HG03558 (cell line): ENCODE measurements around the gene CYP2R1.
"Not testable (repeated sequence)": the region's sequence is repeated elsewhere in the genome, so short reads cannot be mapped to it uniquely, and the experiment has no call there.

Source experiments
- ATAC-seq: cut with Tn5 transposase; IDR thresholded peaks from one replicate; pipeline ENCODE4 v1.9.1; 2021; ENCODE audit warnings: moderate number of reproducible peaks; ENCODE audit not compliant: unreplicated experiment; ENCODE audit errors: extremely low read depth

The CYP2R1 gene

DNA sequence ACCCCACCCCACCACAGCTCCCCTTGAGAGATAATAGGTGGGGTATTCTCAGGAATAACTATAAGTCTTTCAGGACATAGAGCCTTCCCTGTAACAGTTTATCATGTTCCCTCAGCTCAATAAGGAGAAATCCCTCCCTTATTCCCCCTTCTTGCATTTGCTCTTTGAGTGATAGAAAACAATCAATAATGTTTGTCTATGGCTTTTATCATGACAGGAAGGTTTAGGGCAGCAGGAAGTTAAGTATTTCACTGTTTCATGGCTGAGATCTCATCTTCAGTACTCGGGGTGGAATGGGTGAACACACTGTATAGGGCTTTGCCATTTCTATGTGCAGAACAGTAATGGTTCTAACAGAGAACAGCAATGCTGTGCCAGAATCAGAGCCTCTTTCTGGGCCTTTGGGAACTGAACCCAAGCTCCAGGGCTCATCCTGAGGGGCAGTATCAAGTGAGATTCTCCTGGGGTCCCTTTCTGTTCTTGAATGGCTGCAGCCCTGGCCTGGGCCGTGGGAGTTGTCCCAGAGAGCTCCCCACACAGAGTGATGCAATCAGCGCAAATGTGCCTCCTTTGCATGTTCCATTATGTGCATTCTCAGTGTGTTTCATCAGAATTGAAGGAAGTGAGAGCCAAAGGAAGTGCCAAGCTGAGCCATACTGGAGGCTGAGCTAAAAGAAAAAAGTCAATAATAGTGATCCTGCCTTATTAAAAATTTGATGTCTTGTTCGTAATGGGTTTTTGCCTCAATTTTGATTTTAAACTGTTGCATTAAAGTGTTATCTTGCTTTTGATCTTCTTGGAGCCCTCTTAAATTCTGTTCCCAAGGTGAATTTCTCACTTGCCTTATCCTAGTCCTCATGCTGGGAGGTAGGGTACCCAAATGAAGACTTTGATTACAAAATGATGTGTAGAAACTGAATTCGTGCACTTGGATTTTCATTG is 2.9 kb upstream of the CYP2R1 start:
- ATAC-seq, result no peak

DNA sequence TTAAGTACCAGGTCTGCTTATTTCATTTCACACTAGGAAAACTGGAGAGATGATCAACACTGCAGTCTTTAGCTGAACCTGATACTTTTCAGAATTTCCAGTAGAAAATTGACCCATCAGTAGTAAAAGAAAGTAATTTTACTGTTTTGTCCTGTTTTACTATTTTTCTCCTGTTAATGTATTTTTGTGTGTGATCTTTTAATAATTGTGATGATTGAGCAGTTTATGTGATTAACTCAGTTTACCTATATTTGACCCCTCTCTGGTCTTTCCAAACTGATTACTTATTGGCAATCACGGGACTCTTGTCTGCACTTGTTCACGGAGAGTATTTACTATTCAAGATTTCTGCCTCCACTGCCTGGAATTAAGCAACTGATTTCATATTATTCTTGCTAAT is 546 bp upstream of the CYP2R1 start:
- ATAC-seq, result no peak

DNA sequence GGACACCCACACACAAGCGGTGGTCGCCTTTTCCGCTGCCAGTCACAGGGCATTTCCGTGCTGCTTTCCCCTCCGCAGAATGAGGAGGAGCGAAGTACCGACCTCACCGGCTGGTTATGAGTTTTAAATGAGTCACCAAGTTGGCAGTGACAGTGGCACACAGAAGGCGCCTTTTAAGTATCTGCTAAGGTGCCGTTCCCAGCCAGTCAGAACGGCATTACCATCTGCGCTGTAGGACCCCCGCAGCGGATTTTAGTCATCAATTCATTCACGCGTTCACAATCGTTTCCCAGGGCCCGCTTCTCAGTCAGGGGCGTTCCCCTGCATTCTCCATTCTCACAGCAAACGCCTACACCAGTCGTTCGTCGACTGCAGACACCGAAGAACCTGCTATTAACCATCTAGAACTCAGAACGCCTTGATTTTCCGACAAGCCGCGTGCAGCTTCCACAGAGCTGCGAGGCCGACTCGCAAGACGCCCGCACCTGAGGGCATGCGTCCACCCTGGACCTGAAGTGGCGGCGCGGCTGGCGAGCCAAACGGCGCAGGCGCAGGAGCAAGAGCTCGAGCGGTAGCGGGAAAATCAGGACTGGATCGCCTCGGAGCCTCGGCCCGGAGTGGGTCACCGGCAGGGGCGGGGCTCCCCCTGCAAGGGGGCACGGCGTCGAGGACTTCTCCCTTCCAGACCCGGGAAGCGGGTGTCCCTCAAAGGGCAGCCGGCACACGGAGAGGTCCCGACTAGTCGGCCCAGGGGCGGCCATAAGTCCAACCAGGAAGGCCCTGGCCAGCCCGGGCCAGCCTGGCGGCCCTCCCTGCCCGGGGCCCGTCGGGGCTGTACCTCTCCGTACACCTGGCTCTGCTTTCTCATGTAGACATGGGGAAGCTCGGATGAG is 642 bp downstream of the CYP2R1 start:
- peak; percentile 36 for ATAC-seq

DNA sequence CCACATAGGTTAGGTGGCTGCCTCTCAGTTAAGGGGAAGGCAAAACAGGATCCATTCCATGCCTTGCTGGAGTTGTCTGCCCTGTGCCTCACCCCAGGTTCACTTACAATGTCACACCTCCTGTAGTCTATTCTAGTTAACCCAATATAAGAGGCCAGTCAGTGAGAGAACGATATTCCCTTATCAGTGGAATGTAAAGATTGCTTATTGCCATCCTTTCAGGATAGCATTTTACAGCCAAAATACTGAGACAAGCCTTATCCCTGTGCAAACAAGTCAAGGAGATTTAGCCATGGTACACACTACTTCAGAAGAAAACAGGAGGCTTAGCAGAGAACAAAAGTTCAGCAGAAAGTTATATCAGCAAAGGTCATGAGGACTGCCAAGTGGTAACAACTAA is 5.5 kb downstream of the CYP2R1 start:
- ATAC-seq, result no peak

DNA sequence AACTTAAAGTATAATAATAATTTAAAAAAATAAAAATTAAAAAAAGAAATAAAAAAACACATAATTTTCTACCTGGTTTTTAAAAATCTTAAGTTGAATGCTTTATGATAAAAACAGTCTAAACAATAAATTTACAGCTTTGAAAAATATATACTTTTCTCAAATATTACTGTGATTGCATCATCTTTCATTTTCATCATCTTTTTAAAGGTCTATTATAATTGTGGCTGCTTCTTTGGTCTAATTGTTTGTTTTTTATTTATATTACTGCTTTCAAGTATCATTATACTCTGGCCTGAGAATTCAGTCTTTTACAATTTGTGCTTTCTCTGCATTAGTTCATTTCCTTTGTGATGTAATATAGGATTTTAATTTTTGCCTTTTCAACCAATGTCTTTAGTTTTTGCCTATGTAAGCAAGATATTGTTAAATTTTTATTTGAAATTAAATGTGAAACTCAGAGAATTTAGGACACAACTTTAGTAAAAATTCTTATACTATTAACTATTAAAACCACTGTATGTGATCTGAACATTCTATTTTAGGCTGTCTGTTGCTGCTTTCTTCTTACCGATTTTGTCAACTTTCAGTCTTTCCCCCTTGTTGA is 7.3 kb downstream of the CYP2R1 start:
- ATAC-seq, result no peak

DNA sequence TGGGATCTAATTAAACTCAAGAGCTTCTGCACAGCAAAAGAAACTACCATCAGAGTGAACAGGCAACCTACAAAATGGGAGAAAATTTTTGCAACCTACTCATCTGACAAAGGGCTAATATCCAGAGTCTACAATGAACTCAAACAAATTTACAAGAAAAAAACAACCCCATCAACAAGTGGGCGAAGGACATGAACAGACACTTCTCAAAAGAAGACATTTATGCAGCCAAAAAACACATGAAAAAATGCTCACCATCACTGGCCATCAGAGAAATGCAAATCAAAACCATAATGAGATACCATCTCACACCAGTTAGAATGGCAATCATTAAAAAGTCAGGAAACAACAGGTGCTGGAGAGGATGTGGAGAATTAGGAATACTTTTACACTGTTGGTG is 8.3 kb downstream of the CYP2R1 start:
- ATAC-seq, result not testable (repeated sequence)

DNA sequence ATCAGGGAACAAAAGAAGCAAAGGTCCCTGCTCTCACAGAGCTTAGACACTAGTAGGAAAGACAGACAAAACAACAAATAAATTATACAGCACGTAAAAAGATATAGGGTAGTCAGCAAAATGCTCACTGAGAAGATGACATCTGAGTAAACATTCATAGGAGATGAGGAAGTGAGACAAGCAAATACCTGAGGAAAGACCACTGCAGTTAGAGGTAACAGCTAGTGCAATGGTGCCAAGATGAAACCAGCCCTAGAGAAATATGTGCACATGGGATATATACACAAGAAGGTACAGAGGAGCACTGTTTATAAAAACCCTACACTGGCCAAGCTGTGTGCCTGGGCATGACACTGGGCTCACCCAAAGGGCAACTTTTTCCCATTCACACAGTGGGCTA is 9.8 kb downstream of the CYP2R1 start:
- ATAC-seq, result no peak

DNA sequence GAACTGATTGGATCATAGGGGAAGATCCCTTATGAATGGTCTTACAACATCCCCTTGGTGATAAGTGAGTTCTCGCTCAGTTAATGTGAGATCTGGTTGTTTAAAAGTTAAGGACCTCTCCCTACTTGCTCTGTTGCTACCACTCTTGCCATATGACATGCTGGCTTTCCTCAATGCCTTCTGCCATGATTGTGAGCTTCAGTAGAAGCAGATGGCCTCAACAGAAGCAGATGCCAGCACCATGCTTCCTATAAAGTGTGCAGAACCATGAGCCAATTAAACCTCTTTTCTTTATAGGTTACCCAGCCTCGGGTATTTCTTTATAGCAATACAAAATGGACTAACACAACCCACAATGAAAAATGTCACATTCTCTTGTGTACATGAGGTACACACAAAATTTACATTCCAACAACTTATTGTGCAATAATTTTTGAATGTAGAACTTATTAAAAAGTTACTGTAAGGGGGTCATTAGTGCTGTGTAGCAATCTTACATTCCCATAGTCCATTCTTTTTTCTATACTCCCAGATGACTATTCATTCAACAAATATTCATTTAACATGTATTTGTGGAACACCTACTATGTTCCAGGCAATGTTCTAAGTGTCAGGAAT is 10.3 kb downstream of the CYP2R1 start:
- ATAC-seq, result no peak

DNA sequence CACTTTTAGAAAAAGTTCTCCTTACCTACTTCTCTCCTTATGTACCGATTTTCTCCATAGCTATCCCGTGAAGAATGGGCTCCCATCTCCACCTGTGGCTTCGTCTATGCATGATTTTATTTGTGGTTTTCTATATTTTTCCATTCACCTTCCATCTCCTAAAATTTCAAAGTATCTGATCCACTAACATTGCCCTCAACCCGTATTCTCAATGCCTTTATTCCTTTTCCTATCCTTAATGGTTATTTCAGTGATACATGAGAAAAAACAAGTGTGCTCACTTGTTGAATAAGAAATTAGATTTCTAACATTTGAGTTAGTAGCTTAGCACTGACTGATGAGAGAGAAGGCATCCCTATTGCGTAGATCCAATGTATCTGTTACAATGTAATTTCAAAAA is 16.9 kb downstream of the CYP2R1 start:
- no peak for ATAC-seq

DNA sequence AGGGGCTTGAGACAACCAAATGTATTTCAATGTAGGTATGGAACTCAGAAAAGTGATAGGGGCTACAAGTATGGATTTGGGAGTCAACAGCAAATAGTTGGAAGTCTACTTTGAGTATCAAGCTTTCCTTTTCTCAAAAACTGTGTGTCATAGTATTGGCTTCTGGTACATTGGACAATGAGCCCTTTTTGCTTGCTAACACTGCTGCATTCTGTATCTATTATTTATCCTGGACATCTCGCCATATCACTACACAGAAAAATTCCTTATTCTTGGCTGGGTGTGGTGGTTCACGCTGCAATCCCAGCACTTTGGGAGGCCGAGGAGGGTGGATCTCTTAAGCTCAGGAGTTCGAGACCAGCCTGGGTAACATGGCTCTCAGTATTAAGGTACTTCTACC is 18.4 kb downstream of the CYP2R1 start:
- ATAC-seq, result no peak

DNA sequence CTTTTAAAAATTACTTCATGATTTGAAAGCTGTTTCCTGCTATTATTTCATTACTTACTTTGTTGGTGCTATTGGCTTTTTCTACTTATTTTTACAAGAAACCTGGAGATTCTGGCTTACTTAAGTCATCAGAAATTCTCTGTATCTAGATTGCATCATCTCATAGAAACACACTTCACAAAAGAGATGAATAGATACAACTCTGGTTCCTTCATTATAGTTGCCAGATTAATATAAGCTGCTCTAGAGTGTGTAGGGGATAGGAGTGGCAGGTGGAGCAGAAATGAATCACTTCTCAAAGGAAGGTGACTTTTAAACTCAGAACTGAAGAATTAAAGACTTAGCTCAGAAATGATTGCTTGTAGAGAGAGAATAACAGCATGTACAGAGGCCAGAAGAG is 20.0 kb downstream of the CYP2R1 start:
- ATAC-seq, result no peak

DNA sequence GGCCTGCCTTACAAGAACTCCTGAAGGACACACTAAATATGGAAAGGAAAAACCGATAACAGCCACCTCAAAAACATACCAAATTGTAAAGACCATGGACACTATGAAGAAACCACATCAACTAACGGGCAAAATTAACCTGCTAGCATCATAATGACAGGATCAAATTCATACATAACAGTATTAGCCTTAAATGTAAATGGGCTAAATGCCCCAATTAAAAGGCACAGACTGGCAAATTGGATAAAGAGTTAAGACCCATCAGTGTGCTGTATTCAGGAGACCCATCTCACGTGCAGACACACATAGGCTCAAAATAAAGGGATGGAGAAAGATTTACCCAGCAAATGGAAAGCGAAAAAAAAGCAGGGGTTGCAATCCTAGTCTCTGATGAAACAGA is 28.3 kb downstream of the CYP2R1 start:
- ATAC-seq, result not testable (repeated sequence)

DNA sequence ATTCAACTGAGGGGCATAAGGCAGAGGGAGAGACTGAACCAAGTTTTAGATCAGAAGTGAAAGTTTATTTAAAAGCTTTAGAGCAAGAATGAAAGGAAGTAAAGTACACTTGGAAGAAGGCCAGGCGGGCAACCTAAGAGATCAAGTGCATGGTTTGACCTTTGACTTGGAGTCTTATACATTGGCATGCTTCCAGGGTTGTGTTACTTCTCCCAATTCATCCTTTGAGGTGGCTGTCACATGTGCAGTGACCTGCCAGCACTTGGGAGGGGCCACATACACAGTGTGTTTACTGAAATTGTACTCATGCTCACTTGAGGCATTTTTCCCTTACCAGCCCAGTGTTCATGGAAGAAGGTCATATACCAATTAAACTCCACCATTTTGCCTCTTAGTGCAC is 30.4 kb downstream of the CYP2R1 start:
- no peak for ATAC-seq

DNA sequence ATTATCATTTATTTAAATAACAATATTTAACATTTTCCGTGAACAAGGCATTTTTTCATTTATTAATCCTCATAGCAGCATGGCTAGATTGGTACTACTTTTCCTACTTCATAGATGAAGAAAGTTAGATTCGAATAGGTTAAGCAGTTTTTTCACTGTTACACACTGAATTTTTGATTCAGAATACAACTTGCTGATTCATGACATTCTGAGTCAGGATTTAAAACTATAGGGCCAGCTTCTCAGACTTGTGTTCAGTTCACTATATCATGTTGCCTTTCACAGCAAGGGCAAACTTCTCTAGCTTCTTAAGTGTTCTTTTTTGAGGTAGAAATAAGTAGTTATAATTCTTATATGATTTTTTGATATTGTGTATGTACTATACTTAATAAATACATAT is 31.5 kb downstream of the CYP2R1 start:
- ATAC-seq, result no peak

DNA sequence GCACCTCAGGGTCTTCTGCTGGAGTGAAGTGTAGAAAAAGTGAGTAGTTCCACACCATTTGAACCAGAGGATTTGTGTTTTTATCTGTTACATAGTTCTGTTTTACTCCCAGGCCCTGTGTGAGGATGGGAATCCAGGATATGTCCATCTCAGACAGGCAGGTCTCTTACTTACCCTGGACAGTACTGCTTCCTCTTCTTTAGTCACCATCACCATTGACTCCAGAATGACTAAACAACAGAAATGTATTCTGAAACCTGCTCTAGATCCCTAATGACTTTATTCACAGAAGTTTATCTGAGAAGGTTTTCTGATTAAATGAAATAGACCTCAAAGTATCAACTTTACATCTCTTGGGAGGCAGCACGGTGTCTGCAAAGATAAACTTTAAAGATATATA is 33.6 kb downstream of the CYP2R1 start:
- ATAC-seq, result no peak

DNA sequence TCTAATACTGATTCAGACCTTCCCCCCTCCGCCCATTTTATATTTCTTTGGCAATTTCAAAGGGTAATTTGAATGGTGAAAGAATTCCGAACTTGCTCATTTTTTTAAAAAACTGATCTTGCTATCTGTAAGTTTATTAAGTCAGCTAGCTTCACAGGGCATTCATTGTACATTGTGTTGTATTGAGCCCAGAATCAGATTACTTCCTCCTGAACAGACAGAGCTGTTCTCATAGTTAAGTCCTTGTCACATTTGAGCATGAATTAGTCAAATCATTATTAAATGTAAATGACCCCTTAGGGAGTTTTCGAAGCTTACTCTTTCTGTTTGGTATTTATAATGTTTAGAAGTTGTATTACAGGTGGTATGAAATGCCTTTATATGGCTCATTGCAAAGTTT is 34.4 kb downstream of the CYP2R1 start:
- no peak for ATAC-seq

DNA sequence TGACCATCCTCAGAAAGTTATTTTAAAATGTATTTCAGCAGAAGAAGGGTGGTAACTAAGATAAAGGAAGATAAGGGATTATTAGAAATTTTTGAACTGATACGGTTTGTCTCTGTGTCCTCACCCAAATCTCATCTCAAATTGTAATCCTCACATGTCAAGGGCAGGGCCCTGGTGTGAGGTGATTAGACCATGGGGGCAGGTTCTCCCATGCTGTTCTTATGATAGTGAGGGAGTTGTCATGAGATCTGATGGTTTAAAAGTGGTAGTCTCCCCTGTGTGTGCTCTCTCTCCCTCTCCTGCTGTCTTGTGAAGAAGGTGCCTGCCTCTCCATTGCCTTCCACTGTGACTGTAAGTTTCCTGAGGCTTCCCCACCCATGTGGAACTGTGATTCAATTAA is 36.1 kb downstream of the CYP2R1 start:
- no peak for ATAC-seq

DNA sequence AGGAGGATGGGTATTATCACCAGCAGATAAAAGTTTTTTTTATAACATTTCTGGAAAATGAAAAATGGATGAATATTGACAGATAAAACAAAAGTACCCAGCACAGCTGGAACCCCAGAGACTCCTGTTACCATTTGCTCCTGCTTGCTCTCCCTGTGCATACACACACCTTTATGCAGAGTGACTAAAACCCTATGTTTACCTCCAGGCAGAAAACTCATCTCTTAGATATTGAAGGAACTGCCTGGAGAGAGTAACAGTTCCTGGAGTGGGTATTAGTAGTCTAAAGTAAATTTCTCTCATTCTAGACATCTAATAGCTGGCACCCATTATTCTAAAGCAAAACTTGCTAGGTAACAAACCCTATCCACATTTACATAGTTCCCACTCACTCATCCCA is 38.0 kb downstream of the CYP2R1 start:
- no peak for ATAC-seq

DNA sequence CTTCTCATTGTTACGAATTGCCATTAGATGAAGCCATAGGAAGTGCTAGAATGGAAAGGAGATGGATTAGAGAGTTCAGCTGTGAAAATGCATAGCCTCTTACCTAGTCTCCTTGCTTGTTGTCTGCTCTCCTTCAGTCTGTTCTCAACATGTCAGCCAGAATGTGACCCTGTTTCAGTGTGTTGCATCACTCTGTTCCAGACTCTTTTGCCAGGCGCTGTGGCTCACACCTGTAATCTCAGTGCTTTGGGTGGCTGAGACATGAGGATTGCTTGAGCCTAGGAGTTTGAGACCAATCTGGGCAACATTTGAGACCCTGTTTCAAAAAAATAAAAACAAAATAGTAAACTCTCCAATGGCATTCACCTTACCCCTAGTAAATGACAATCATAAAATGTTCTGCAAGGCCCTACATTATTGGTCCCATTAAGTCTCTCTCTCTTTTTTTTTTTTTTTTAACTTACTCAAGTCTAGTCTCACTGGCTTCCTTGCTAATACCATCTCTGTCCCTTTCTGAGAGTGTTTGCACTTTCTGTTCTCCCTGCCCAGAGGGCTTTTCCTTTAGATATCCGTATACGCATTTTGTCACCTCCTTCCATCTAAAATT is 39.4 kb downstream of the CYP2R1 start:
- no peak for ATAC-seq

DNA sequence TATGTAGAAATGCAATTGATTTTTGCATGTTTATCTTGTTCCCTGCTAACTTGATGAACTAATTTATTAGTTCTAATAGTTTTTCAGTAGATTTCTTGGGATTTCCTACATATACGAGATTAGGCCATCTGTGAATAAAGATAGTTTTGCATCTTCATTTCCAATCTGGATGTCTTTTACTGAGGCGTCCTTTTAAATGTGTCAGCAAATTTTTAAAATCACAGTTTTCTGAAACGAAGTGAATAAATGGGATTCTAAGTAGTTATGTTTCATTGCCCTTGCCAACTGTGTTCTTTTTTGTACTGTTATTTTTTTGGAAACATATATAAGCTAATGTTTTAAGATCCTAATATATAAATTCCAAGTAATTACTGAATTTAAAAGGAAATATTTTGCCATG is 50.0 kb downstream of the CYP2R1 start:
- ATAC-seq, result no peak
